ENCODE measurements around the gene METTL21C. TPM values are rescaled to one million over a fixed set of nuclear protein-coding genes. Genes with fewer than 3 reads are reported as not detected.

METTL21C gene
- total RNA-seq, 1 experiment from 2014 or later = not detected

DNA sequence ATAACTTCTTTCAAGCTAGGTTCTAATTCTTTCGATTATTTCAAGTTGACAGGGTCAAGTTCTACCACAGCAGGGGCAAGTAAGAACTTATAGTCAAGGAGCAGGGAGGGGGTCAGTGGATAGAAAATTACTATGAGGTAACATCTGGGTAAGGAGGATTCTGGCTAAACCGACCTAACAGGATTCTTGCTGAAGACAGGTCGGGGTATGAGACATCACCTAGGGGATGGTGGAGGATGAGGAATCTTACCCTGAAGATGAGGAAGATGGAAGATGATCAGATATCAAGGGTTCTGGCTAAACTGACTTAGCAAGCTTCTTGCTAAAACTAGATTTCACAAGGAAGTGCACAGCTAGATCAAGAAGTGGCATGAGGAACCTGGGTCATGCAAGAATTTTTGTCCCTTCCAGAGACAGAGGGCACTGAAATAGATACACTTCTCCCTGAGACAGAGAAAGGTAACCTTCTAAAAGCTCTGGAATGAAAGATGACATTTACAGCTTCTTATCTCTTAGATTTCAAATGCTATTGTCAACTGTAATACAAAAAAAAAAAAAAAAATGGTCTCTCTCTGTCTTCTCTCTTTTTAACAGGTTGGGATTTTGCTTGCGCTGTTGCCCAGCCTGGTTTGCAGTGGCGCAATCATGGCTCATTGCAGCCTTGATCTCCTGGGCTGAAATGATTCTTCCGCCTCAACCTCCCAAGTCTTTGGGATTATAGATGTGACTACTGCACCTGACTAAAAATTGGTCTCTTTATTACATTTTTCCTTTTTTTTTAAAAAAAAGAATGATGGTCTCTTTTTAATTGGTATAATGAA lies 9.6 kb upstream of the METTL21C start:
- Histone ChIP-seq H3K9me2 (replicated peaks; ENCODE audit: low read length) (no peaks in the 10 kb centered on the region), H3K27me3 (ENCODE audit: low read length) (no peaks in the 10 kb centered on the region), H3K79me2 (ENCODE audit: low read length) (no peaks in the 10 kb centered on the region), H3K36me3 (ENCODE audit: low read depth, low read length) (no peaks in the 10 kb centered on the region), H3K9ac (ENCODE audit: low read length) (no peak overlapping the region), H3K4me3 (ENCODE audit: low read length) (no peak overlapping the region), H3K27ac (ENCODE audit: low read length) (no peak overlapping the region), H4K20me1 (ENCODE audit: low read length) (no peaks in the 10 kb centered on the region), H3K4me2 (ENCODE audit: low read length) (peak overlapping the region; percentile 39), H3K4me1 (ENCODE audit: insufficient read depth, low read length) (peaks cover 44% of the 10 kb centered on the region), H2AFZ (ENCODE audit: low read length) (no peak overlapping the region), H3F3A (ENCODE audit: low read length, unreplicated experiment) (no peaks in the 10 kb centered on the region), H3K9me3 (ENCODE audit: low read length) (no peaks in the 10 kb centered on the region)
- ATAC-seq (no peak), DNase-seq (peak; percentile 51)
- no TSS peak for BruUV-seq (replicated peaks)
- ChIA-PET POLR2A (ENCODE audit: unreplicated experiment) (interaction anchor here (0.7 kb wide), 2 partner anchors 30 to 1308 kb away, joined by 7 read pairs; no protein-coding TSS in a partner anchor), CTCF (no interaction called here)
- TF ChIP-seq EZH2phosphoT487 (IDR thresholded peaks at IDR 0.05; ENCODE audit: borderline replicate concordance, low read length) (no peak), CTCF (conservative IDR thresholded peaks at IDR 0.05; ENCODE audit: low read depth, low read length) (no peak), EZH2 (IDR thresholded peaks at IDR 0.05; ENCODE audit: low read length, unreplicated experiment) (no peak)
- intact Hi-C loops (cut with micrococcal nuclease) = loop anchor here (1.0 to 5.0 kb wide), 3 partner anchors 52 to 143 kb away; partner anchors contain the start of gene TPP2

DNA sequence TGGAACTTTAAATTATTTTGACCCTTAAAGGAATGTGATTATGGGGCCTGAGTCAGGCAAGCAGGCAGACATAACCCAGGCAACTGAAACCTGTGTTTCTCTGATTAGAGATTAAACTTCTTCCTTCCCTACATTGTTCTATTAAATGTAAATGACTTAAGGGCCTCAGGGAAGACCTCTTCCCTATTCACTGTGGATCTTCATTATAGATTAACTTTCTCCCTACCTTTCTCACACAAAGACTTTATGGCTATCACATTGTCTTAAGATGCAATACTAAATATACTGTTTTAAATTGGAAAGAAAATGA lies 8.8 kb upstream of the METTL21C start:
- Histone ChIP-seq H2AFZ (ENCODE audit: low read length) (no peak overlapping the region), H3K9me2 (replicated peaks; ENCODE audit: low read length) (no peaks in the 10 kb centered on the region), H3K27ac (ENCODE audit: low read length) (no peak overlapping the region), H3K36me3 (ENCODE audit: low read depth, low read length) (no peaks in the 10 kb centered on the region), H3K4me3 (ENCODE audit: low read length) (no peak overlapping the region), H3K4me1 (ENCODE audit: insufficient read depth, low read length) (peaks cover 44% of the 10 kb centered on the region), H3K9ac (ENCODE audit: low read length) (no peak overlapping the region), H3F3A (ENCODE audit: low read length, unreplicated experiment) (no peaks in the 10 kb centered on the region), H3K9me3 (ENCODE audit: low read length) (no peaks in the 10 kb centered on the region), H3K4me2 (ENCODE audit: low read length) (0 out of 2 replicates have a peak overlapping the region, but pooled peaks have one; percentile 39), H3K79me2 (ENCODE audit: low read length) (no peaks in the 10 kb centered on the region), H3K27me3 (ENCODE audit: low read length) (no peaks in the 10 kb centered on the region), H4K20me1 (ENCODE audit: low read length) (no peaks in the 10 kb centered on the region)
- ATAC-seq = no peak
- no TSS peak for BruUV-seq (replicated peaks)
- ChIA-PET POLR2A (ENCODE audit: unreplicated experiment) (no interaction called here), CTCF (no interaction called here)
- TF ChIP-seq EZH2 (IDR thresholded peaks at IDR 0.05; ENCODE audit: low read length, unreplicated experiment) = no peak
- no peak for TF ChIP-seq CTCF (conservative IDR thresholded peaks at IDR 0.05; ENCODE audit: low read depth, low read length)
- TF ChIP-seq EZH2phosphoT487 (IDR thresholded peaks at IDR 0.05; ENCODE audit: borderline replicate concordance, low read length) = no peak
- intact Hi-C loops (cut with micrococcal nuclease) = no loop called here
- DNase-seq = no peak

Data from PC-3 (cell line).